ENCODE measurements around the gene FEM1A. TPM values are rescaled to one million over a fixed set of nuclear protein-coding genes. Genes with fewer than 3 reads are reported as not detected.

The FEM1A gene
- total RNA-seq, 6 experiments from 2014 or later, result 4.7 to 11.9 (median 5.6) TPM

DNA sequence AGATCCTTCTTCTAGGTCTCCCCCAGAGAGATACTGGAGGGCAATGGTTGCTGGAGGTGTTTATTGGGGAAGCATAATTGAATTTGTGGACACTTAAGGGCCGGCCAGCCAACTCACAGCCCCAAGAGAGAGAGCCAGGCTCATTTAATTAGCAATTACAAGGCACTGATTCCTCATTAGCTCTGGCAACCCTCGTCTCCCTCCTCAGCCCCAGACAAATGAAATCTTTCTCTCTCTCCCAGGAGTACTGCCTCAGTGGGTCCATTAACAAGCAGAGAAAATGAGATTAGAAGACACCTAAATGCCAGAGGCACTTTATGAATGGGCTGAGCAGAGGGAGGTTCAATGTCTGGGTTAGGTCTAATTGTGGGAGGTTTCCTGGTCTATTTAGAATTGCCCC lies 19.0 kb upstream of the FEM1A start:
- no peaks in the 10 kb centered on the region for H3K4me1 ChIP-seq
- TF ChIP-seq, protein P1, sequence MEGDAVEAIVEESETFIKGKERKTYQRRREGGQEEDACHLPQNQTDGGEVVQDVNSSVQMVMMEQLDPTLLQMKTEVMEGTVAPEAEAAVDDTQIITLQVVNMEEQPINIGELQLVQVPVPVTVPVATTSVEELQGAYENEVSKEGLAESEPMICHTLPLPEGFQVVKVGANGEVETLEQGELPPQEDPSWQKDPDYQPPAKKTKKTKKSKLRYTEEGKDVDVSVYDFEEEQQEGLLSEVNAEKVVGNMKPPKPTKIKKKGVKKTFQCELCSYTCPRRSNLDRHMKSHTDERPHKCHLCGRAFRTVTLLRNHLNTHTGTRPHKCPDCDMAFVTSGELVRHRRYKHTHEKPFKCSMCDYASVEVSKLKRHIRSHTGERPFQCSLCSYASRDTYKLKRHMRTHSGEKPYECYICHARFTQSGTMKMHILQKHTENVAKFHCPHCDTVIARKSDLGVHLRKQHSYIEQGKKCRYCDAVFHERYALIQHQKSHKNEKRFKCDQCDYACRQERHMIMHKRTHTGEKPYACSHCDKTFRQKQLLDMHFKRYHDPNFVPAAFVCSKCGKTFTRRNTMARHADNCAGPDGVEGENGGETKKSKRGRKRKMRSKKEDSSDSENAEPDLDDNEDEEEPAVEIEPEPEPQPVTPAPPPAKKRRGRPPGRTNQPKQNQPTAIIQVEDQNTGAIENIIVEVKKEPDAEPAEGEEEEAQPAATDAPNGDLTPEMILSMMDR (IDR thresholded peaks at IDR 0.05), result no peak
- TF ChIP-seq POLR2A (IDR thresholded peaks at IDR 0.05), result no peak
- ATAC-seq, result no peak
- H3K27ac ChIP-seq, result no peak overlapping the region
- 36% methylated on average over 1 of the region's 2 CpGs for WGBS (ENCODE audit: insufficient coverage, low coverage, low lambda C conversion rate, missing lambda C conversion rate)
- H3K4me3 ChIP-seq, result no peak overlapping the region
- H3K9me3 ChIP-seq, result no peaks in the 10 kb centered on the region
- no peak for DNase-seq
- no peaks in the 10 kb centered on the region for H3K27me3 ChIP-seq
- H3K36me3 ChIP-seq, result no peaks in the 10 kb centered on the region
- intact Hi-C loops (cut with DNase I), result no loop called here

DNA sequence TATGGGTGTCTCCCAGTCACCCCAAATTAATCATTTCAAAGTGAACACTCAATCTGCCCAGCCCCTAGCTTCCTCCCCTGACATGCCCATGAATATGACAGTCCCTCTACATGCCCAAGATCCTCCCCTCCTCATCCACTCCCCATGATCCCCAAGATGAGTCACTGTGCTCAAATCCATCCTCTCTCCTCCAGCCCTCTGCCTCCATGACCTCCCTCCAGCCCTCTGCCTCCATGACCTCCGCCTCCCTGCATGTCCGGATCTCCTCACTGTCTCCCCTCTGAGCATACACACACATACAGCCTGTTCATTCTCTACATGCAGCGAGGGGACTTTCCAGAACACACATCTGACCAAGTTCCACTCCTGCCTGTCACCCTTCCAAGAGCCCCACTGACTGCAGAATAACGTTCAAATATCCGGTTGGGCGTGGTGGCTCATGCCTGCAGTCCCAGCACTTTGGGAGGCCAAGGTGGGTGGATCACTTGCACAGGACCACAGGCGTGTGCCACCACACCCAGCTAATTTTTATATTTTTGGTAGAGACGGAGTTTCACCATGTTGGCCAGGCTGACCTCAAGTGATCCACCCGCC lies 18.4 kb upstream of the FEM1A start:
- Histone ChIP-seq H3K36me3 (no peaks in the 10 kb centered on the region), H3K9me3 (no peaks in the 10 kb centered on the region), H3K27ac (no peak overlapping the region), H3K4me1 (no peaks in the 10 kb centered on the region), H3K4me3 (no peak overlapping the region), H3K27me3 (no peaks in the 10 kb centered on the region)
- ATAC-seq (no peak), DNase-seq (no peak)
- intact Hi-C loops (cut with DNase I), result no loop called here
- TF ChIP-seq, protein P1 (IDR thresholded peaks at IDR 0.05), result no peak
- TF ChIP-seq POLR2A (IDR thresholded peaks at IDR 0.05), result no peak
- 38% methylated on average over 5 of the region's 9 CpGs for WGBS (ENCODE audit: insufficient coverage, low coverage, low lambda C conversion rate, missing lambda C conversion rate)

DNA sequence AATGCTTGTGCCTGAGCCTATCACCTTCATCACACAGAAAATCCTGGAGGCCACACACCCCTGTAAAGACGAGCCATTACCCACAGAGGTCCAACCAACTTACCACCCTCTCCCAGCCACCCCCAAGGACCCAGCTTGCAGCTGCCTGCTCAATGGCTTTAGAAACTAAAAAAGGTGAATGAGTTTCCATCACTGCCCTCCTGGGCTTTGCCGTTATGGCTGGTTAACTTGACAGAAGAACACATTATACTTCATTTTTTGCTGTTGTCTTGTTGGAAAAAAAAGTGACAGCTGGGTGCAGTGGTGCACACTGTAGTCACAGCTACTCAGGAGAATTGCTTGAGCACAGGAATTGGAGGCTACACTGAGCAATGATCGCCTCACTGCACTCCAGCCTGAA lies 17.4 kb upstream of the FEM1A start:
- no peaks in the 10 kb centered on the region for H3K36me3 ChIP-seq
- no peak overlapping the region for H3K4me3 ChIP-seq
- H3K4me1 ChIP-seq, result no peaks in the 10 kb centered on the region
- H3K9me3 ChIP-seq, result no peaks in the 10 kb centered on the region
- DNase-seq (no peak), ATAC-seq (no peak)
- TF ChIP-seq, protein P1 (IDR thresholded peaks at IDR 0.05), result no peak
- no peak for TF ChIP-seq POLR2A (IDR thresholded peaks at IDR 0.05)
- 42% methylated on average over 3 of the region's 3 CpGs for WGBS (ENCODE audit: insufficient coverage, low coverage, low lambda C conversion rate, missing lambda C conversion rate)
- intact Hi-C loops (cut with DNase I), result no loop called here
- H3K27me3 ChIP-seq, result no peaks in the 10 kb centered on the region
- H3K27ac ChIP-seq, result no peak overlapping the region

DNA sequence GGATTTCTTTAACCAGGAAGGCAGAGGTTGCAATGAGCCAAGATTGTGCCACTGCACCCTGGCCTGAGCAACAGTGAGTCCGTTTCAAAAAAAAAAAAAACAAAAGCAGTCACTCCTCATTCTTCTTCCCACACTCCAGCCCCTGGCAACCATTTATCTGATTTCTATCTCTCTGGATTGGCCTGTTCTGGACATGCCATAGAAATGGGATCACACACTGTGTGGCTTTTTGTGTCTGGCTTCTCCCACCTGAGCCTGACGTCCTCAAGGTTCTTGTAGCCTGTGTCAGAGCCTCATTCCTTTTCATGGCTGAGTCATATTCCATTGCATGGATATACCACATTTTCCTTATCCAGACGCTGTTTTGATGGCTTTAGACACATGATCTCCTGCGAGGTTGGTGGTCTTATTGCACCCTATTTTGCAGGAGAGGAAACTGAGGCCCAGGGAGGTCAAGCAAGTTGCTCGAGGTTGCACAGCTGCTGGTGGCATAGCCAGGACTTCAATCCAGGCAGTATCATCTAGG lies 15.8 kb upstream of the FEM1A start:
- H3K4me1 ChIP-seq, result no peaks in the 10 kb centered on the region
- no peaks in the 10 kb centered on the region for H3K9me3 ChIP-seq
- H3K27me3 ChIP-seq, result no peaks in the 10 kb centered on the region
- no peak for DNase-seq
- H3K36me3 ChIP-seq, result no peaks in the 10 kb centered on the region
- intact Hi-C loops (cut with DNase I), result no loop called here
- no peak overlapping the region for H3K27ac ChIP-seq
- H3K4me3 ChIP-seq, result no peak overlapping the region
- WGBS (ENCODE audit: insufficient coverage, low coverage, low lambda C conversion rate, missing lambda C conversion rate), result 41% methylated on average over 4 of the region's 5 CpGs
- ATAC-seq, result no peak
- TF ChIP-seq, protein P1 (IDR thresholded peaks at IDR 0.05), result no peak
- TF ChIP-seq POLR2A (IDR thresholded peaks at IDR 0.05), result no peak

Measured in right lobe of liver (tissue), 6 donors.